HG03280 (cell line): ENCODE results near the gene MAGI1.

Source experiments
- ATAC-seq: cut with Tn5 transposase; IDR thresholded peaks from one replicate; pipeline ENCODE4 v1.9.1; 2021; ENCODE audit warnings: mild to moderate bottlenecking, moderate library complexity; ENCODE audit not compliant: unreplicated experiment

MAGI1 gene

DNA sequence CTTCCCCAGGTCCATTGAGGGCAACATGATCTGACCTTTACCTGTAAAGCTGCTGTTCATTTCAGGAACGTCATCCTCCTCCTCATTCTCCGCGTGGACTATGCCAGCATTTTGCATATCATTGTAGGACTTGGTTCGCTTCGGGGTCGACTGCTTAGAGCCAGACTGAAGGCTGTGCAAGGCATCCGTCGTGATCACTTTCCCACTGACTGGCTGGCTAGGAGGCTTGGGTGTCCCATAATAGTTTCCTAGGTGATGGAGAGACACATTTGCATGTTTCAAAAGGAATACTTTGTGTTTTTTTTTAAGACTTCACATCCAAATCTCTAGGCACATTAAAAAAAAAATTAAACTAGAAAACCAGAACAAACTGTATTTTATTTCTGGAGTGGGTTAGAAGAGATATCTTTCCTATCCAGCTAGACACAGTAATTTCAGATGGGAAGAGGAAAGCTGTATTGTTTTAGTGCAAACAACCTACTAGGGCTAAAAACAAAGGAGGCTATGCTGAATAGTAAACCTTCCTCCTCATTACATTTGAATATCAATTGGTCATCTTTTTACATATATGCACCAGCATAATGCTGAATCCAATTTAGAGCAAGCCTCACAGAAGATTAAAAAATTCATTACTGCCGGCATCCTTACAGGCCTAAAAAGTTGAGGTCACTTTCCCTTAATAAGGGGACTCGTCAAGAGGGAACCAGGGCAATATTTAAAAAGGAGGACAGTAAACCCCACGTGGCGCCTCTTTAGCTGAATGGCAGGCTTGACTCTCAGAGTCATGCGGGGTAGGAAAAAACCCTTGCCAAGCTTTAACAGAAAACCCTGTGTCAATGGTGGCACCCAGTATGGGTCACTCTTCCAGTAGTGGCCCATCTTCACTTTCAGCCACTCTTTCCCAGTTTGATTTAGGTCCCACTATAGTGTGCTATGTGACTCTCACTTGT, 559.9 kb downstream of the MAGI1 start:
- no peak for ATAC-seq

DNA sequence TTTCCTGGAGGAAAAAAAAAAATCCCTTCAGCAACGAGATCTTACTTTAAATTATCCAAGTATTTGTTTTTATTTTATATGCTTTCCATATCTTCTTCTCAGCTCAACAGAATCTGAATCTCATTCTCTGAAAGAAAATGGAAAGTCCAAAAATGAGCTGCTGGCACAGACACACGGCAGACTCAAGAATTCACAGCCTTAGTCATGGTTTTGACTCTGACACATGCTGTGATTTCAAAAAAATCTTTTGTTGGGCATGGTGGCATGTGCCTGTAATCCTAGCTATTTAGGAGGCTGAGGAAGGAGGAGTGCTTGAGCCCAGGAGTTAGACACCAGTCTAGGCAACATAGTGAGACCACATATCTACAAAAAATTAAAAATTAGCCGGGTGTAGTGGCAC, 565.0 kb downstream of the MAGI1 start:
- no peak for ATAC-seq

DNA sequence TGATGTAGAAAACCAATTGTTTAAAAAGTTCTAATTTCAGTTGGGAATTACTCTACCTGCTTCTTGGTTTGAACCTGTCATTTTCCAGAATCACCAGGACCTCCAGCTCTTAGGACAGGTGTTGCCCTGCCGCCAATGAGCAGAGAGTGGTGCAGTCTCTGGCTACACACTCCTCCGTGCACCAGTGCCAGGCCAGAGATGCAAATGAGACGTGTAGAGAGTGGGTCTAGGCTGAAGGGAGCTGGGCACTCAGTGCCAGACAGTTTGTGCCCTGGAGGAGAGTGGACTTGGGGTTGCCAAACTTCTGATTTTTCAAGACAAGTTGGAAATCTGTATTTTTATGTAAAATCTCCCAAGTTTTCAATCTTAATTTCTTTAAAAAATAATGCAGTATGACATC, 566.2 kb downstream of the MAGI1 start:
- no peak for ATAC-seq

DNA sequence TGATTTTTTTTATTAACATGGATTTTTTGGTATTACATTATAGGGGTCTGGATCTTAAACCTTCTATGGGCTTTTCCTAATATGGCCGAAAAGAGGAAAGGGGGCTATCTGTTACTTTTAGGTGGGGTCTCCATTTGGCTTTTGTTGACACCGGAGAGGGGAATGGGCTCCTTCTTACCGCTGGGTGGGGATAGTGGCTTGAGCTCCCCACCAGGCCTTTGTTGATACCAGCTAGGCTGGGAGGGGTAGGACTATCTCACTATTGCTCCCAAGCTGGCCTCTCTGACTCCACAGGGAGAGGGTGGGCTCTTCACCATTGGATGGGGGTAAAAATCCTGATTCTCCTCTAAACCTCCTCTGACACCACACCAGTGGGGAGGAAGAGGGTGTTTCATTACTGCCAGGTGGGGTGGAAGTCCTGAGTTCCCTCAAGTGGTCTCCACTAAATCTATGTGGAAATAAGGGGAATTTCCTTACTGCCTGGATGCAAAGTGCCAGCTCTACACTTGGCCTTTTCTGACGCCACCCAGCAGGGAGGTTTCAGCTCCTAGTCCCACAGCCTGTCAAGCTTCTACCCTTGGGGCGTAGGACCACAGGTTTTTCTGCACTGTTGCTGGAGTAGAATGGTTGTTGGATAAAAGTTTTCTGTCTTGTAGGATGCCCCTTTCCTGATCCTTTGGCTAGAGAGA, 572.3 kb downstream of the MAGI1 start:
- ATAC-seq = no peak

DNA sequence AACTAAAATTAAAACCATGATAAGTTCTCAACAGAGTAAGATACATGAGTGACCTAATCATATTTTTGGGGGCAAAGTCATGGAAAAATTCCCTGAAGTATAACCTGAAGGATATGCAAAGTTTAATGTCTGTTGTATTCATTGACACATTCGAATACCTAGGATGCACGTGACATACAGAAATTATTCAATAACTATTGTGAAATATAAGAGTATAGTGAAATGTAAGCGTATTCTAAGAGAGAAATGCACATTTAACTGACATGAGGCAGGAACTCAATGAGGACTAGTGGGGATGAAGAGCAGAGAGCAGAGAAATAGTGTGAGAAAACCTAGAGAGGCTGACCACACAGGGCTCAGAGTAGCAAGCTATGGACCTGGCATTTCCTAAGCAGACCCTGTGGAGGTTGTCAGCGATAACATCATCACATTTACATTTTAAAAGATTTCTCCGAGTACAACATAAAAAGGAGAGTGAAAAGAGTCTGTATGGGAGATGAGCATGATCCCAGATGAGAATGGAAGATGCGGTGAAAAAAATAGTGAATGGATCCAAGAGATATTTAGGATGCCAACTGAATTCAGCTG, 588.8 kb downstream of the MAGI1 start:
- ATAC-seq = no peak

DNA sequence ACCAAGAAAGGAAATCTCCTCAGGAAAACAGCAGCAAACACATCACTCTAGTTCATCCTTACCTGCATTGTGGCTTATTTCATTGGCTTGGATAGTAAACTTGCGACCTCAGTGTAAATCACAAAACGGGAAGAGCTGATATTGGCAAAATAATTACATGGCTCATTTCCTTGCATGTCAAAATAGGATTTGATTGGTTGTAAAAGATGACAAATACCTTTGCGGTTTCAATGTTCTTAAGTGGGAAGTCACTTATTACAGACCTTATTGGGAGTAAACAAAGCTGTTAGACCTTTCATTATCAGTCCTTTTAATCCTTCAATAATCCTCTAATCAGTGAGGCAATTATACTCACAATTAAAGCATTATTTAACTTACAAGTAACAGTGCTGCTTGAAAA, 590.6 kb downstream of the MAGI1 start:
- no peak for ATAC-seq

DNA sequence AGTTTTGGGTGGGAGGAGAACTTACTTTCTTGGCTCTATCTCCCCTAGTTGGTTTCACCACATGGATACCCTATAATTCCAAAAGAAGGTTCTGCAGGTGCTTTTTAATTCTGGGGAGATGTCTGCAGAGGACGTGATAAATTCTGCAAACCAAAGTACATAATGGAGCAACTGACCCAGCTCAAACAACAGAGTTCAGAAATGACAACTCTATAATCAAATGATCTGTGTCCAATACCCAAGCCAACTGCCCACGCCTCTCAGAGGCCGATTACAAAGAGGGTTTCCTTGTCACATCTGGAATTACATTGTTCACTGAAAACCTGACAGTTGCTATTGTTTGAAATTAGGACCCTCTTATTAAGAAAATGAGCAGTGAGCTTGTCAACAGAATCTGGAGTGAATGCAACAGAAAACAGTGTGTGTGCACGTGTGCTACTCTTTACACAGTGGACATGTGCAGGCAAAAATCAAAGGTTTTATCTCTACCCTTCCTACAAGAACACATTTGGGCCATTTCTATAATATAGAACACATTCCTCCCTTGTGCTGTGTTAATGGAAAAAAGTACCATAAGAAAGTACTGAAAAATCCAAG, 593.0 kb downstream of the MAGI1 start:
- ATAC-seq = no peak

DNA sequence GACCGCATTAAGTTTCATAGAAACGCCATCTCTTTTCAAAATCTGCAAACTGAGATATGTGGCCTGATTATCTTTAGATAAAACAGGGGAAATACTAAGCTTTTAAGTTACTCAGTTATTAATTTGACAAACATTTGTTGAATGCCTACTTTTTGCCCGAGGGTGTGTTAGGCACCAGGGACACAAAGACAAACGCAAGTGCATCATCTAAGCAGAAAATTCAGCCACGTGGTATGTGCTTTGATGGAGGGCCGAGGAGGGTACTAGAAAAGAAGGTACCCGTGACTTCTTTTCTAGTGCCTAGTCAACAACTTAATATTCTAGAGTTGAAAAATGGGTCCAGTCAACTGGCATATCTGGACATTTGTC, 594.3 kb downstream of the MAGI1 start:
- no peak for ATAC-seq

DNA sequence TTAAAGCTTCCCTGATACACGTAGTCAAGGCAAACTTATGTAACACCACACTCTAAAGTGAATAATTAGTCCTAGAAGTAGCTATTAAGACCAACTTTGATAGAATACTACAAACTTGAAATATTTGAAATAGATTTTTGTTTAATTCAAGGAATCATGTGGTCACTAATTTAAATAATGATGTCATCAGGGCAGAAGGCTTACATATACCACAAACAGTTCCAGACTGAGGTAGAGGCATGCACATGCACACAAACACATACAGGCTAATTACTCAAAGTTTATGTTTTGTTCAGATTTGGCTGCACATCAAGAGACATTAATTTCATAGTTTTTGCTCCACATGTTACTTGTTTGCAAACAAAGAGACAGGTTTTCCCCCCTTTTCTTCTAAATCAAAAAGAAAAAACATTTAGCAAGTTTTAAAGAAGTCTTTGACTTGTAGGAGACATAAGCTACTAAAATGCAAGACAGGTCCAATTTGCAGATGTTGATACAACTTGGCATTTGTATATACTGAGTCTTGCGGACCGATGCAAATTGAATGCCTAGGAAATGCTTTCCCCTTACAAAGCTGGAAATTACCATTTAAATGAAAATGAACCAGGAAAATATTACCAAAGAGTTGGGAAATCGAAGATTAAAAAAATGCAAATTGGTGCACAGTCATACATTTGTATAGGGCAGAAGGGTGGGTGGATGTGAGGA, 594.8 kb downstream of the MAGI1 start:
- ATAC-seq = no peak

DNA sequence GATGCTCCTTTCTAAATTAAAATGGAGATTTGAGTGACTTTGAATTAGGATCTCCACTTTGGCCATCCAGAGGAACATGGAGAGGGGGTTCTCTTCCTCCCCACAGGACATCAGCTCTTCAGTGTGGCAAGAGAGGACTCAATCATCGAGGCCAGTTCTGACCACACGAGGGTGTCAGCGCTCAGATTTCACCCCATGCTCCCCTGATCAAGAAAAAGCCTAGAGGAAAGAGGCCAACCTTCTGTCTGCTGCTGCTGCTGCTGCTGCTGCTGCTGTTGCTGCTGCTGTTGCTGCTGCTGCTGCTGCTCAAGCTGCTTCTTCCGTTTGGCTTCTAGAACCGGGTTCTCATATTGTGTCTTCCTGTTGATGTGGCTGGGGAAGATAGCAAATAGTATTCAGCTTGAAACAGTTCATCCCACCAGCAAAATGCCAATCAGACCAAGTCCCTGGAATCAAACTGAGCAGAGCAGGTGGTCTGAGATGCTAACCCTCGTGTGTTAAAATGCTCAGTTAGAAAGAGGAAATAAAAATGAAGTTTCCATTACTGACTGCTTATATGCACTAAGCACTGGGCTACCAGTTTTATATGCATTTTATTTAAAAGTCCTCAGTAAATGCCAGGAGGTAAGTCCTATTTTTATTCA, 599.0 kb downstream of the MAGI1 start:
- ATAC-seq = no peak

DNA sequence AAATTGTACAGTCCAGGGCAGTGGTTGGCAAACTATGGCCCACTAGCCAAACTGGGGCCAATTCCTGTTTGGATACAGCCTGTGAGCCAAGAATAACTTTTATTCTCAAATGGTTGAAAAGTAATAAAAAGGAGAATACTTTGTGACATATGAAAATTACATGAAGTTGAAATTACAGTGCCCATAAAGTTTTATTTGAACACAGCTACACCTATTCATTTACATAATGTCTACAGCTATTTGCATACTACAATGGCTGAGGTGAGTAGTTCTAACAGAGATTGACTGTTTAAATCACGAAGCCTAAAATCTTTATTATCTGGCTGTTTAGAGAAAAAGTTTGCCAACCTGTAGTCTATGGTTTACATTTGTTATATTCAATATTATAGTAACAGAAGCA, 600.1 kb downstream of the MAGI1 start:
- no peak for ATAC-seq

DNA sequence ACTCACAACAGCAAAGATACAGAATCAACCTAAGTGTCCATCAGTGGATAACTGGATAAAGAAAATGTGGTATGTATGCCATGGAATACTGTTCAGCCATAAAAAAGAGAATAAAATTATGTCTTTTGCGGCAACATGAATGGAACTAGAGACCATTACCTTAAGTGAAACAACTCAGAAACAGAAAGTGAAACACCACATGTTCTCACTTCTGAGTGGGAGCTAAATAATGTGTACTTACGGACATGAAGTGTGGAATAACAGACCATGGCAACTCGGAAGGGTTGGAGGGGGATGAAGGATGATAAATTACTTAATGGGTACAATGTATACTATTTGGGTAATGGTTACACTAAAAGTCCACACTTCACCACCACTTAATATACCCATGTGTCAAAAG, 600.6 kb downstream of the MAGI1 start:
- ATAC-seq = no peak

DNA sequence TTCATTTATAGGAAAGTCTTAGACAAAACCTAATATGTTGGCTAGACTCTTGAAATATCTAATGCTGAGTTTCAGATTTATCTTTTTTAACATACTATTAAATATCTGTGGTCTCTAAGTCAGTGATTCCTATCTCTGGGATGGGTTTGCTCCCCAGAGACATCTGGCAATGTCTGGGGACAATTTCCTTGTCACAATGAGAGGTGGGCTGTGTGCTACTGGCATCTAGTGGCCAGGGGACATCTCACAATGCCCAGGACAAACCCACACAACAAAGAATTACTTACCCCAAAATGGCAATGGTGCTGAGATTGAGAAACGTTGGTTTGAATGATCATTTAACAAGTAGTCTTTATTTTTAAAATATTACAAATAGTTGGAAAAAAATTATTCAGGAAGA, 602.1 kb downstream of the MAGI1 start:
- no peak for ATAC-seq

DNA sequence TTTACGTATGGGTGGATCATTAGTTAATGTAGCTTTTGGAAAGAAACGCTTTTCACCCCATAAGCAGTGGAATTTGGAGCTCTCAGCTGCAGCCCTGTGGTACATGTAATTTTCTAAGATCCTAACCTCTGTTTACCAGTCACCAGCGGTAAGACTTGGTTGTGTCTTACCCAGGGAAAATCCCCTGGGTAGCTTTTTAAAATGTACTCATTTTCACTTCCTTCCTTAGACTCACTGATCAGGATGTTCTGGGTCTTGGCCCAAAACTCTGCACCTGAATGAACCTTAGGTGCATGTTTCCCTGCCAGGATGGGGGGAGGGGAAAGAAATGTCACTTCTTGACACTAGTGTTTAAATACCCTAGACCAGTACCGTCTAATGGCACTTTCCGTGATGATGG, 605.2 kb downstream of the MAGI1 start:
- ATAC-seq = no peak

DNA sequence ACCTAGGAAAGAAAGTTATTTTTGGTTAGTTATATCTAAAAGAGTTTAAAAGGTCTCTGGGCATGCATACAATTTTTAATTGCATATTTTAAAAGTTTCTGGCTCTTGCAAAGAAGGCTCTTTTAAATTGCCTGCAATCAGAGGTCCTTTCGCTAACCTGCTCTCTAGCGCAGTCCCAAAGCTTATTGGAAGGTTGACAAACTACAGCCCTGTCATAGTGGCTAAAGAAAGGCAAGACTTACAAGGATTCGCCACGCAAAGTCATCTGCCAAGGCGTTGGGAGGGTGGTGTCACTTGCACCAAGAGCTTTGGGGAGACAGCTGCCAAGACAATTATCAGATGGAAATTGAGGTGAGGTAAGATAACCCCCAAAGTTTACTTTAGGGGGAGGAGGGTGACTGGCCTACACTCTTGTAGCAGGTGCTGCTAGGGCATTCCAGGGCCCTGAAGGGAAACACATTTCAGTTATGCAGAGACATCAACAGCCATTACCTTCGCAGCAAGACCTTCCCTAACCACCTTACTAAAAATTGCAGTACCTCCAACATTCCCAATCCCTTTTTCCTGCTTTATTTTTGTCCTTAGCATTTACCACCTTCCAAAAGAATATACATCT, 606.2 kb downstream of the MAGI1 start:
- no peak for ATAC-seq

DNA sequence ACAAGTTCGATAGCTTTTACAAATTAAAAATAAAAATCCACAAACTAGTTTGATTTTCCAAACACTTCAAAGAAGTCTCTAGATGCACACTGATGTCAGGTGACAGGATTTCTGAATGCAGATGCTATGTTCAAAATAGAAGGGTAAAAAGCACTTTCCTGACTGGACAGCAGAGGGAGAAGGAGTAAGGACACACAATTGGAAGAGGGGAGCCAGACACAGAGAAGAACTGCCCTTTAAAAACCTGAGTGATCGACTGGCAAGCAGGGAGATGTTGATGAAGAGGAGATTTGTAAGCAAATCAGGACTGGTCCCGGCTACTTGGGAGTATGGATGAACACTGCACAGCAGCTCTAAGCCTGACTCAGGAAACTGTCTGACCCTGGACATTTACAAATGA, 612.8 kb downstream of the MAGI1 start:
- ATAC-seq = no peak

DNA sequence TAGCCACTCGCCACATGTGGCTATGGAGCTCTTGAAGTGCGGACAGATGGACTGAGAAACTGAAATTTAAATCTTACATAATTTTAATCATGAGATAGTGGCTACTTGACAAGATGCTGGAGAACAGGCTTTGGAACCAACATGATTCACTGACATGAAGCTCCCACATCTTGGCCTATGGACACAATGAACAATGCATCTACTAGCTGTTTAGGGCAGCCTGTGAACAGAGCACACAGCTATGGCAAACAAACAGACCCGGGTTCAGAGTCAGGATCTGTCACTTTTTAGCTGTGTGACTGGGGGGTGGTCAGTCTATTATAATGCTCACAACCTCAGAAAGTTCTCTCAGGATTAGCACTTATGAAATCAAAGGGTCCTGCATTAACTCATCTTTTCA, 616.6 kb downstream of the MAGI1 start:
- no peak for ATAC-seq

DNA sequence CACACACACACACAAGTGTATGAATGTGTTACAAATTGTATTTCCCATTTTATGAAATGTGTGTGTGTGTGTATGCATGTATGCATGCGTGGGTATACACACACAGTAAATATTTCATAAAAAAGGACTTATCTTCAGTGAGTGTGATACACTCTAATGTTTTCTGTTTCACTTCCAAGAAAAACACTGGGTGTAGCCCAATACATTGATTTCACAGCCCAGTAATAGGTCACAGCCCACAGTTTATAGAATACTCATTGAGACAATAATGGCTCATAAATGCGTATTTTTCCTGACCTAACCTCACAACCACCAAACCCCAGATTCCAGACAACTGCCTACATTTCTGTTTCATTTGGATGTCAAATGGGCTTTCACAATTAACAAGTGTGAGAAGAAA, 619.5 kb downstream of the MAGI1 start:
- ATAC-seq = no peak

DNA sequence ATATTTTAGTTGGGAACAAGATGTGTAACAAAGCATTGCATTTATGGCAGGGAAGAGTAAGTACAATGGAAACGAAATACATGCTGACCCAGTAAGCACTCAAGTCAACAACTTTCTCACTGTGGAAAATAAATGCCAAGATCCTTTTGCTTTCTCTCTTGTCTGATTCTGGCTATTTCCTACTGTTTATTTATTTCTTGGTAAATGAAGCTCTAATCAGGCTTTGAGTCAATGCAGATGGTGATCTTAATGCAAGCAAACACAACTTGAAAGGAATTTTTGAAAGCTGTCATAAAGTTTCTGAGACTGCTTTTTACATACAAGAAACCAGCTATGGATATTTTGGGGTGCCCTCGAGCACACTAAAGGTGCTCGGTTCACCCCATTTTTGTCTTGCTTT, 624.8 kb downstream of the MAGI1 start:
- no peak for ATAC-seq

DNA sequence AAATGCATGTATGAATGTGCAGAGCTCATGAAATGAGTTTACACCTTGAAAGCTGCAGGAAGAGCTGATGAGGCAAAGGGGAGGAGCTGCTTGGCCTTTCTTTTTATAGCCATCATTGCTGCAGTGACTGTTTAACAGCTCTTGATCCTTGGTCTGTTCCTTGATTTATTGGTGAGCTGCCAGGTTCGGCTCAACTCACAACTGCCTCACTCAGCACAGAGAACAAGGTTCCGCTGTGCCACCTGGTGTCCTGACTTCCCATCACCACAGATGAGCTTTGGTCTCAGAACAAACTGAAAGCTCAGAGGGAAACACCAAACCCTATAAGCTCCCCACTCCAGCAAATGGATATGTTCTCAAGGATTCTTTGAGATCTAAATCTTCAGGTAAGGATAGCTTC, 626.1 kb downstream of the MAGI1 start:
- no peak for ATAC-seq
